GM19240 (cell line): Measurements from ENCODE around the gene LTBP1.
"Not testable (repeated sequence)": the region's sequence is repeated elsewhere in the genome, so short reads cannot be mapped to it uniquely, and the experiment has no call there.

Experiments used
- DNase-seq: peaks from one replicate; pipeline ENCODE4 v3.0.0; 2011; ENCODE audit warnings: low spot score; ENCODE audit not compliant: insufficient read length

LTBP1 gene

GRCh38 chr2:33219114-33219513 is 272.4 kb downstream of the LTBP1 start:
- DNase-seq, result no peak

- DNase-seq, result no peak
Observed at GRCh38 chr2:33219850-33220275, 273.1 kb downstream of the LTBP1 start.

- DNase-seq, result no peak
Observed at GRCh38 chr2:33220533-33220932, 273.8 kb downstream of the LTBP1 start.

GRCh38 chr2:33221046-33221784 is 274.5 kb downstream of the LTBP1 start:
- DNase-seq, result no peak

- DNase-seq, result no peak
Observed at GRCh38 chr2:33222309-33222708, 275.6 kb downstream of the LTBP1 start.

- DNase-seq, result no peak
Observed at GRCh38 chr2:33223856-33224255, 277.1 kb downstream of the LTBP1 start.

- no peak for DNase-seq
Observed at GRCh38 chr2:33225350-33225749, 278.6 kb downstream of the LTBP1 start.

- DNase-seq, result no peak
Observed at GRCh38 chr2:33226546-33226945, 279.8 kb downstream of the LTBP1 start.

GRCh38 chr2:33229646-33230045 is 282.9 kb downstream of the LTBP1 start:
- no peak for DNase-seq

GRCh38 chr2:33230195-33230594 is 283.4 kb downstream of the LTBP1 start:
- DNase-seq, result no peak

- no peak for DNase-seq
Observed at GRCh38 chr2:33230842-33231241, 284.1 kb downstream of the LTBP1 start.

GRCh38 chr2:33235559-33235958 is 288.8 kb downstream of the LTBP1 start:
- DNase-seq, result not testable (repeated sequence)

GRCh38 chr2:33236482-33237385 is 290.0 kb downstream of the LTBP1 start:
- no peak for DNase-seq

GRCh38 chr2:33238111-33238510 is 291.4 kb downstream of the LTBP1 start:
- no peak for DNase-seq

GRCh38 chr2:33240178-33240577 is 293.4 kb downstream of the LTBP1 start:
- no peak for DNase-seq

- DNase-seq, result no peak
Observed at GRCh38 chr2:33241072-33241471, 294.3 kb downstream of the LTBP1 start.

GRCh38 chr2:33241581-33241980 is 294.8 kb downstream of the LTBP1 start:
- DNase-seq, result no peak

GRCh38 chr2:33242845-33243244 is 296.1 kb downstream of the LTBP1 start:
- no peak for DNase-seq

GRCh38 chr2:33246432-33246831 is 299.7 kb downstream of the LTBP1 start:
- no peak for DNase-seq

GRCh38 chr2:33247365-33247764 is 300.6 kb downstream of the LTBP1 start:
- no peak for DNase-seq

- no peak for DNase-seq
Observed at GRCh38 chr2:33250417-33251029, 303.8 kb downstream of the LTBP1 start.

- no peak for DNase-seq
Observed at GRCh38 chr2:33256162-33256755, 309.5 kb downstream of the LTBP1 start.
